Activated naive CD4-positive, alpha-beta T cell treated with anti-CD3 and anti-CD28 coated beads for 36 hours (primary cell): ENCODE results near the gene PRPS1L1. TPM values are rescaled to one million over a fixed set of nuclear protein-coding genes. Genes with fewer than 3 reads are reported as not detected.

Experiments used
- CTCF ChIA-PET: fragments of 350-600 bp; sonication (Branson Sonifier 250); formaldehyde crosslinking; loops from one replicate; lab custom pipeline; 2021; ENCODE audit warnings: antibody characterized with exemption; lab: Charles Lee
- DNase-seq: peaks from one replicate; pipeline ENCODE4 v3.0.0-alpha.2; 2020
- H3K27ac Mint-ChIP-seq: one replicate; pipeline ENCODE4 v1.8.0; 2021; ENCODE audit warnings: mild to moderate bottlenecking, mixed read lengths
- H3K27me3 Mint-ChIP-seq: one replicate; pipeline ENCODE4 v1.8.0; 2021; ENCODE audit warnings: low read depth, mixed read lengths
- H3K36me3 Mint-ChIP-seq: one replicate; pipeline ENCODE4 v1.8.0; 2021; ENCODE audit warnings: low read depth, mixed read lengths
- H3K4me1 Mint-ChIP-seq: one replicate; pipeline ENCODE4 v1.8.0; 2021; ENCODE audit warnings: low read depth, mixed read lengths
- H3K4me3 Mint-ChIP-seq: one replicate; pipeline ENCODE4 v1.8.0; 2021; ENCODE audit warnings: mild to moderate bottlenecking, moderate library complexity, mixed read lengths
- H3K9me3 Mint-ChIP-seq: one replicate; pipeline ENCODE4 v1.8.0; 2021; ENCODE audit warnings: mixed read lengths
- intact Hi-C: fragments of 100-400 bp; cut with micrococcal nuclease; formaldehyde crosslinking; loops from one replicate; pipeline ENCODE4 v1.15.1; 2023
- total RNA-seq, 2 experiments: library from RNA; stranded (reverse); gene quantifications; one replicate each; pipeline ENCODE4 v1.2.3, GENCODE V29; 2021

PRPS1L1 gene
- total RNA-seq, 2 experiments from 2014 or later = not detected

DNA sequence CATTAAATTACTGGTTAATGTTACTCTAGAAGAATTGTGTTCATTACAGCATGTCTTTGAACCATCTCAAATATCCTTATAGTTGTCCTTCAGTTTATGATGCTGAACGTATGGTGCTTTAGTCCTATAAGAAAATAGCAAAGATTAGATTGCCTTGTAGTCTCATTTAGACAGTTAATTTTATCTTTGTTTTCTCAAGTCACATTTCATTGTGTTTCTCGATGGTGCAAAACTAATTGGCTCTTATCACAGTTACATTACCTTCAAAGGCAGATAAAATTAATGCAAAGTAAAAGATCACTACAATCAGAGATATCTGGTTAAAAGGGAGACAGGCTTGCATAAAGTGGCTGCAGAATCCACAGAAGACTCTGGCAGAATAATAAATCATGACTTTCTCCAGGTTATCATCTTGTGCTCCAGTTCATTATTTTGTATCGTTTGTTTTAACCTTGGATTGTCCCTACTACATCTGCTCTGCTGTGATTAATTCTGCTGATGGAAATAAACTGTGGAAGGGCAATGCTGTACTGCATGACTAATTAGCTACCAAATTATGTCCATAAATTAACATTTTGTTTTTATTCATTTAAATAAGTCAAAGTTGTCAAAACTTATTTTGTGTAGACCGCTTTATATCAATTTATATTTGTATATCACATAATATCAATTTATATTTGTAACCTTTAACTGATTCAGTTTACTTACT is 24.2 kb downstream of the PRPS1L1 start:
- intact Hi-C loops = no loop called here
- Mint-ChIP-seq H3K4me3 (no peak overlapping the region), H3K27me3 (peaks cover 8% of the 10 kb centered on the region), H3K36me3 (no peaks in the 10 kb centered on the region), H3K9me3 (peaks cover 8% of the 10 kb centered on the region), H3K4me1 (no peaks in the 10 kb centered on the region), H3K27ac (no peak overlapping the region)
- DNase-seq = no peak
- CTCF ChIA-PET = no interaction called here

DNA sequence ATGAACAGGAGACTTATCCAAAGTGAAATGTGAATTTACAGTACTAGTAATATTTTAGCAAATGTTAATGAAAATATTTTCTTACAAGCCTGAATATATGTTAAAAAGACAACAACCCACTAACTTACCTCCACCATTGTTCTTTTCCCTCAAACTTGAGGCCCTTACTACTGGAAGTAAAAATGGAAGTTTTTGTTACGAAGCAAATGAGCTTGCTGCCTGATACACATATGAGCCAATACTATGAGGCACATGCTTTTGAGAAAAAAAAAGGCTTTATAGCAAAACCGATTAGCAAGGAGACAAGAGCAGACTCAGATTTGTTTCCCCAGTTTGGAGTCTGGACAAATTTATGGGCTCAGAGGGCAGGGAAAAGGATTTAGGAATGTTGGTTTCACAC is 29.0 kb downstream of the PRPS1L1 start:
- Mint-ChIP-seq H3K27me3 (peaks cover 5% of the 10 kb centered on the region), H3K9me3 (peaks cover 3% of the 10 kb centered on the region), H3K4me3 (no peak overlapping the region), H3K27ac (no peak overlapping the region), H3K4me1 (peaks cover 2% of the 10 kb centered on the region), H3K36me3 (no peaks in the 10 kb centered on the region)
- intact Hi-C loops = no loop called here
- DNase-seq = no peak
- CTCF ChIA-PET = interaction anchor here (0.6 kb wide), 1 partner anchor 111 kb away, joined by 3 read pairs; no protein-coding TSS in a partner anchor

DNA sequence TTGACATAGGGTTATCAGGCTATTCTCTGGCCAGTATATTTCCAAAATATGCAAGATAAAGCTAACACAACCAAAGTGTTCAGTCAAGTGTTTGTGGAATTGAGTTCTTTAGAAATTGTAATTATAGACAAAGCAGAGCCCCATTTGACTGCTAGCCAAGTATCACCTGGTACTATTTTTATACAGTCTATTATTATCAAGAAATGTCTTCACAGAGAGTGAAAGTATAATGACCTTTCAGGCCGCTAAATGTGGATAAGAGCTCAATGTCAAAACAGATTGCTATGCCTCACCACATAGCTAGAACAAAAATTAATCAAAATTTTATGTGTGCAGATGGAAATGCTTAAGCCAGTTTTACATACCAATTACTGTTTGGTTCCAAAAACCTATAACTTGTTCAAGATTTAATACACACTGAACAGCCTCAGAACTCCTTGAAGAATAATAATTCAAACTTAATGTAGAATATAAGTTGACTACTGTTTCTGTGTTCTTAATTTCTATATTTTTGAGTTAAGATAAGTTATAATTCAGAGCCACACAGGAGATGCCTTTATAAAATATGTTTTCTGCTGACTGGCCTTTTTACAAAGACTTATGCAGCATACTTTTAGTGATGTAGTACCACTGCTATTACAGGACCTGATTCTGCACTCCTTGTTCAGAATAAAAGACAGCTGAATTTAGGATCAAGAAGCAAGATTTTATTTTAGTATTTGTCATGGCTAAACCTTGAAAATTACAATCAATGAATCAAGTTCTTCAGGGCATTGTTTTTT is 31.0 kb downstream of the PRPS1L1 start:
- Mint-ChIP-seq H3K27ac (no peak overlapping the region), H3K27me3 (peaks cover 8% of the 10 kb centered on the region), H3K36me3 (no peaks in the 10 kb centered on the region), H3K9me3 (peaks cover 3% of the 10 kb centered on the region), H3K4me3 (no peak overlapping the region), H3K4me1 (peaks cover 2% of the 10 kb centered on the region)
- intact Hi-C loops = no loop called here
- no peak for DNase-seq
- CTCF ChIA-PET = interaction anchor here (0.7 to 1.0 kb wide), 4 partner anchors 12 to 590 kb away, joined by 3 read pairs; no protein-coding TSS in a partner anchor

DNA sequence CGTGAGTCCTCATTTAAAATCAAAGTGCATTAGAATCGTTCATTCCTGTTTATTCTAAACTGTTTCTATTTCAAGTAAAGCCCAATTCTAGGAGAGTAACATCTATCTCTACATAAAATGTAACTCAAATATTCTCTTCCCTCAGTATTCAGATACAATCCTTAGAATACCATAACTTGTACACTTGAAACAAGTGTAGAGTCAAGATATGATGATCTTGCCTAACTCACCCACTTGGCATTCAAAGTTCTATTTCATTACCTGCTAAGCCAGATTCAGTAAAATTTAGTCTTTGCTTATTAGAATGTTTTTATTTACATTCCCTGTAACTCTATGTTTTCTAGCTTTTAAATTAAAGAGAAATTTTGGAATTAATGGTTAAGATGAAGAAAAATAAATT is 31.6 kb downstream of the PRPS1L1 start:
- Mint-ChIP-seq H3K4me3 (no peak overlapping the region), H3K4me1 (peaks cover 2% of the 10 kb centered on the region), H3K27me3 (peaks cover 8% of the 10 kb centered on the region), H3K36me3 (no peaks in the 10 kb centered on the region), H3K27ac (no peak overlapping the region), H3K9me3 (peaks cover 3% of the 10 kb centered on the region)
- DNase-seq = no peak
- CTCF ChIA-PET = interaction anchor here (0.7 to 1.0 kb wide), 2 partner anchors 12 to 279 kb away, joined by 3 read pairs; no protein-coding TSS in a partner anchor
- intact Hi-C loops = no loop called here

DNA sequence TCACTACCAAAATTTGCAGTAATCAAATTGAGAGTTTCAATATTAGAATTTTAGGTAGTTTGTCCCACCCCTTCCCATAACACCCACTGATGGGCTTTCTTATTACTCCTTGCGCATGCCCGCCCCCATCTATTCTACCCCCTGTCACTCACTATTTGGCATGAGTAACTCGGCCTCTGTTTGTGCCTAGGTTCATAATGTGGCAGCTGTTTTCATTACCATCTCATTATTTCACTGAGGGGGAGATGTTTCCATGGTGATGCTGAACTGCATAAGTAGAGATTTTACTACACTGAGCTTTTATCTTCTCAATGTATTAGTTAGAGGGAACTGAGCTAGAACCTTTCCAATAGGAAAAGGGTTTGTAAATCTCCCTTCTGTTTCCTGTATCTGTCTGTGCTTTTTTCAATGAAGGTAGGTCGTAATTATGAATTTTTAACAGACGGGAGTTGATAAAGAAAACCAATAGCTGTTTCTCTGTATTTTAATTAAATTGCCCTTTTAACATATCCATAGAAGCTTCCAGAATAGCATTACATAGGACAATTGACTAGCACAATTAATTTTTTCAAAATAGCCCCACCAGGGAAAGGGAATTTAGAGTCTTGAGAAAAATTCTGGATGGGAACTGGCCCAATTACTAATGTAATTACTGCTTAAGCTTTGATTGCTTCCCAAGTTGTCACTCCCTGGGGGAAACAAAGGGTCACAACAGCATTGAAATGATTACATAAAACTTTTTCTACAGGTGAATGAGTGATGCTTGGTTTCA is 33.4 kb downstream of the PRPS1L1 start:
- intact Hi-C loops = no loop called here

DNA sequence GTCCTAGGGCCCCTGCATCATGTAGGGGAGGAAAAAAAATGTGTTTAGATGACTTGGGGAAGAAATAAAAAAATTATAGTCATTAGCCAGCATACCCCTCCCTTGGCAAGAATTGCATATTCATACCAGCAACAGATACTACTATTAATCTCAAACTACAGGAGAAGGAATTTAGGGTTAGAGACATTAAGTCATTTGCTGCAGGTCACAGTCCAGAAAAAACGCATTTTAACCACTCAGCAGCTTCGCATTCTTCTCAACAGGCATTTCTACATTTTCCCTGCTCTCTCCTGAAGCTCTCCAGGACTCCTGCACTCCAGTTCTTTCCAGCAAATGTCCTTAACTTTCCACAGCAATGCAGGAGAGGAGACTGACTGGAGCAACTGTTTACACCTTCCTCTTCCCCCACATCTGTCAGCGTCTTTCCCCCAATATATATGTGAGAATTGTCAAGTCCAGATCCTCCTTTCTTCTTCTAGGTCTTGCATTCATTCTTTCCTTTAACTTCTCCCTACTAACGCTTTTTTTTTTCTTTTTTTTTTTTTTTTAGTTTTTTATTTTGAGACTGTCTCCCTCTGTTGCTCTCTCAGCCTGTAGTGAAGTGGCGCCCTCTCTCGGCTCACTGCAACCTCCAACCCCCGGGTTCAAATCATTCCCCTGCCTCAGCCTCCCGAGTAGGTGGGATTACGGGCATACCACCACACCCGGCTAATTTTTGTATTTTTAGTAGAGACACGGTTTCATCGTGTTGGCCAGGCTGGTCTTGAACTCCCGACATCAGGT is 35.6 kb downstream of the PRPS1L1 start:
- Mint-ChIP-seq H3K27ac (no peak overlapping the region), H3K9me3 (no peaks in the 10 kb centered on the region), H3K4me1 (peaks cover 2% of the 10 kb centered on the region), H3K27me3 (peaks cover 6% of the 10 kb centered on the region), H3K36me3 (no peaks in the 10 kb centered on the region), H3K4me3 (no peak overlapping the region)
- CTCF ChIA-PET = interaction anchor here (0.6 to 2.3 kb wide), 11 partner anchors 10 to 310 kb away, joined by 3 to 18 read pairs (median 3); no protein-coding TSS in a partner anchor
- peak; percentile 58 for DNase-seq
- intact Hi-C loops = loop anchor here (1.0 to 2.0 kb wide), 3 partner anchors 39 to 285 kb away; no protein-coding TSS in a partner anchor

More for the DNA sequence above, 33.4 kb downstream of the PRPS1L1 start:
- Mint-ChIP-seq H3K4me1 (peaks cover 2% of the 10 kb centered on the region), H3K36me3 (no peaks in the 10 kb centered on the region), H3K9me3 (peaks cover 3% of the 10 kb centered on the region), H3K4me3 (no peak overlapping the region), H3K27me3 (peaks cover 8% of the 10 kb centered on the region), H3K27ac (no peak overlapping the region)
- DNase-seq = peak; percentile 17
- CTCF ChIA-PET = interaction anchor here (0.9 to 1.1 kb wide), 4 partner anchors 50 to 232 kb away, joined by 3 to 9 read pairs (median 4); no protein-coding TSS in a partner anchor

DNA sequence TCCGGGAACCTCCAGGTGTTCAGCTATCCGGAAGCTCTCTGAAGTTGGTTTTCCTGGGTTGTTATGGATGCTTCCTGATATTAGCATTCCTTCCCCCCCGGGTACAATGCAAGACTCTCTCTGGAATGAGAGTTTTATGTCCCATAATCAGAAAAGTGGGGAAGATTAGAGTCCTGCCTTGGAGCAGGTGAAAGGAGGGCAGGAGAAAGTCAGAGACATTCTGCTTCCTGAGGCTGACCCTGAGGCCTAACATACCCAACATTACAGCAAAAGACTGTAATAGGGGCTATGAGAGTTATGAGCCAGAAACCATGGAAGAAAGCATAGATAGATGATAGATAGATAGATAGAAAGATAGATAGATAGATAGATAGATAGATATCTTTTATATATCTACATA is 36.9 kb downstream of the PRPS1L1 start:
- Mint-ChIP-seq H3K27ac (no peak overlapping the region), H3K9me3 (no peaks in the 10 kb centered on the region), H3K4me3 (no peak overlapping the region), H3K4me1 (peaks cover 2% of the 10 kb centered on the region), H3K27me3 (peaks cover 6% of the 10 kb centered on the region), H3K36me3 (no peaks in the 10 kb centered on the region)
- no peak for DNase-seq
- intact Hi-C loops = no loop called here
- CTCF ChIA-PET = interaction anchor here (0.6 to 2.3 kb wide), 5 partner anchors 9 to 222 kb away, joined by 3 to 13 read pairs (median 4); no protein-coding TSS in a partner anchor

DNA sequence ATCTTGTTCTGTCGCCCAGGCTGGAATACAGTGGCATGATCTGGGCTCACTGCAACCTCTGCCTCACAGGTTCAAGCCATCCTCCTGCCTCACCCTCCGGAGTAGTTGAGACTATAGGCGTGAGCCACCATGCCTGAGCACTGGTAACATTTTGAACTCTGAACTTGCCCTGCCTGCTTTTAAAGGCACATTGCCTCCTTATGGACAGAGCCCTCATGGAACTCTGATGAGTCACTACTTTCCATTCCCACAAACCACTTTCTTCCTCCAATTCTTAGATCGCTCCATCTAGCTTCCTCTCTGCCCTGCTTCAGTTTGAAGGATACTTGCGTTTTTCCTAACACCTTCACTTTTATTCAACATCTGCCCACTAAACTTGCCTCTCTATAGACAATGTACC is 38.1 kb downstream of the PRPS1L1 start:
- intact Hi-C loops = no loop called here
- no peaks in the 10 kb centered on the region for H3K9me3 Mint-ChIP-seq
- DNase-seq = no peak
- no peak overlapping the region for H3K4me3 Mint-ChIP-seq
- no peaks in the 10 kb centered on the region for H3K36me3 Mint-ChIP-seq
- H3K27me3 Mint-ChIP-seq = peaks cover 6% of the 10 kb centered on the region
- CTCF ChIA-PET = interaction anchor here (0.6 to 0.7 kb wide), 2 partner anchors 59 to 1655 kb away, joined by 4 read pairs; no protein-coding TSS in a partner anchor
- H3K4me1 Mint-ChIP-seq = peaks cover 2% of the 10 kb centered on the region
- no peak overlapping the region for H3K27ac Mint-ChIP-seq

DNA sequence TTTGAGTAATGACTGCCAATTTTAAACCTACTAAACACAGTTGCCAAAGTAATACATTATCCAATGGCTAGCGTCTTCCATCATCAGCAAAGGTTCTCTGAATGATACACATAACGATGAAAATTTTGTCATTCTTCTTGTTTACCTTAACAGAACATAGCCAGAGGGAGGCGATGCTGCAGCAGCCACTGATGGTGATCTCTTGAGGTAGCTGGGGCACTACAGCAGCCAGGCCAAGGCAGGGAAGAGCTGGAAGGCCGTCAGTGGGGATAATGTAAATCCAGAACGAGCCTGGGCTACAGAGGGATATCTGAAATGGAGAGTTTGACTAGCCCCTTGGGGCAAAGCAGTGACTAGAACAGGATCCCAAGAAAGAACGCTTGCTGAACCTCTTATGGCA is 38.8 kb downstream of the PRPS1L1 start:
- Mint-ChIP-seq H3K27ac (no peak overlapping the region), H3K4me3 (no peak overlapping the region), H3K9me3 (no peaks in the 10 kb centered on the region), H3K36me3 (no peaks in the 10 kb centered on the region), H3K4me1 (no peaks in the 10 kb centered on the region), H3K27me3 (peaks cover 6% of the 10 kb centered on the region)
- CTCF ChIA-PET = interaction anchor here (0.7 kb wide), 1 partner anchor 58 kb away, joined by 4 read pairs; no protein-coding TSS in a partner anchor
- intact Hi-C loops = no loop called here
- no peak for DNase-seq

DNA sequence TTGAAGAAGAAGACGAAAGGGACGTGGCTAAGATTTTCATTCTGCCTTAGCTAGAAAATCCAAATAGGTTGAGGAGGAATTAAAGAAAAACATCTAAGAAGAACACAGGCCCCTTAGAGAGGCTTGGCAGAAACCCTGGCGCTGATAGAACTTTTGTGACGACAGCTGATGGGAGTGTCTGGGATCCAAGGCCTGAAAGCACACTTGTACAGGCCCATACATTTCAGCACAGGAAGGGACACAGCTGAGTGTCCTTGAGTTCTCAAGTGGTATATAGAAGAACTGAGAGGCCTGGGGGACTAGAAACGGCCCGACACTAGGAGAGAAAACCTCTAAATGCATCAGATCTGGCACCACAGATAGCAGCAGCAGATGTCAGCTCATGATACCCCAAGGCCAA is 39.5 kb downstream of the PRPS1L1 start:
- CTCF ChIA-PET = interaction anchor here (1.7 kb wide), 1 partner anchor 218 kb away, joined by 5 read pairs; no protein-coding TSS in a partner anchor
- no peak overlapping the region for H3K4me3 Mint-ChIP-seq
- intact Hi-C loops = no loop called here
- H3K27me3 Mint-ChIP-seq = peaks cover 6% of the 10 kb centered on the region
- no peak for DNase-seq
- no peaks in the 10 kb centered on the region for H3K4me1 Mint-ChIP-seq
- H3K27ac Mint-ChIP-seq = no peak overlapping the region
- no peaks in the 10 kb centered on the region for H3K9me3 Mint-ChIP-seq
- no peaks in the 10 kb centered on the region for H3K36me3 Mint-ChIP-seq

DNA sequence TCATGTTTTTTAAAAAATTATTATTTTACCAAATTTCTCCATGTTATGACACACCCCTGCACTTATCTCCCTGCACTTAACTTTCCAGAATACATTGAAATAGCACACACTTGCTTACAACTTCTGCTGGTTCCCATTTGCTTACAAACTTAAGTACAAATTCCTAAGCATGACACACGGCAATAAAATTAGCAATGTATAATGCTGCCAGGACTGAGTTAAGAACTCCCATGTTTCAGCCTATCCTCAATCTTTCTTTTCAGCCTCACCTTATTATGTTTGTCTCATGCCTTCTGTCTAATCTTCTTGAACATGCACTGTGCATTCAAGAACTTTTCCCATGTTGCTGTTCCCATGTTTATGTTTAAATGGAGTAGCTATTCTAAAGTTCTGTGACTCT is 40.8 kb downstream of the PRPS1L1 start:
- no peaks in the 10 kb centered on the region for H3K9me3 Mint-ChIP-seq

More for the DNA sequence above, 40.8 kb downstream of the PRPS1L1 start:
- H3K27me3 Mint-ChIP-seq = peaks cover 3% of the 10 kb centered on the region
- H3K4me3 Mint-ChIP-seq = no peak overlapping the region
- H3K4me1 Mint-ChIP-seq = no peaks in the 10 kb centered on the region
- CTCF ChIA-PET = interaction anchor here (0.6 to 1.7 kb wide), 3 partner anchors 37 to 217 kb away, joined by 3 to 5 read pairs (median 4); no protein-coding TSS in a partner anchor
- intact Hi-C loops = no loop called here
- no peak overlapping the region for H3K27ac Mint-ChIP-seq
- DNase-seq = no peak
- no peaks in the 10 kb centered on the region for H3K36me3 Mint-ChIP-seq
